ENCODE measurements around the gene TP63. TPM values are rescaled to one million over a fixed set of nuclear protein-coding genes. Genes with fewer than 3 reads are reported as not detected.

The TP63 gene
- total RNA-seq, 1 donor: 1.8 TPM

- Histone ChIP-seq H4K20me1 (ENCODE audit: insufficient read depth, low read length) (no peaks in the 10 kb centered on the region), H2AFZ (ENCODE audit: low read length) (no peak overlapping the region), H3K4me2 (ENCODE audit: insufficient read depth, low read length) (peak overlapping the region; percentile 14), H3K9me3 (ENCODE audit: low read depth, low read length) (no peaks in the 10 kb centered on the region), H3K4me1 (ENCODE audit: insufficient read depth, low read length) (peaks cover 15% of the 10 kb centered on the region), H3K36me3 (ENCODE audit: insufficient read depth, low read length) (no peaks in the 10 kb centered on the region), H3K27me3 (ENCODE audit: insufficient read depth, low read length) (no peaks in the 10 kb centered on the region), H3K27ac (ENCODE audit: low read depth, low read length) (no peak overlapping the region), H3K4me3 (ENCODE audit: insufficient read depth, low read length) (no peak overlapping the region), H3K79me2 (ENCODE audit: insufficient read depth, low read length) (no peaks in the 10 kb centered on the region)
- DNase-seq (ENCODE audit: insufficient read length, low spot score, missing footprints): no peak
- no peak for TF ChIP-seq CTCF (IDR thresholded peaks at IDR 0.05; ENCODE audit: extremely low read depth, low read depth, low read length)
Measured at GRCh38 chr3:189727898-189728297, 96.7 kb downstream of the TP63 start.

GRCh38 chr3:189728915-189729314, 97.7 kb downstream of the TP63 start:
- Histone ChIP-seq H3K9me3 (ENCODE audit: low read depth, low read length) (no peaks in the 10 kb centered on the region), H2AFZ (ENCODE audit: low read length) (no peak overlapping the region), H3K36me3 (ENCODE audit: insufficient read depth, low read length) (no peaks in the 10 kb centered on the region), H3K27ac (ENCODE audit: low read depth, low read length) (no peak overlapping the region), H3K4me3 (ENCODE audit: insufficient read depth, low read length) (no peak overlapping the region), H3K4me1 (ENCODE audit: insufficient read depth, low read length) (peaks cover 15% of the 10 kb centered on the region), H3K27me3 (ENCODE audit: insufficient read depth, low read length) (no peaks in the 10 kb centered on the region), H4K20me1 (ENCODE audit: insufficient read depth, low read length) (no peaks in the 10 kb centered on the region), H3K79me2 (ENCODE audit: insufficient read depth, low read length) (no peaks in the 10 kb centered on the region), H3K4me2 (ENCODE audit: insufficient read depth, low read length) (no peak overlapping the region)
- TF ChIP-seq CTCF (IDR thresholded peaks at IDR 0.05; ENCODE audit: extremely low read depth, low read depth, low read length): no peak
- DNase-seq (ENCODE audit: insufficient read length, low spot score, missing footprints): no peak

- H3K79me2 ChIP-seq (ENCODE audit: insufficient read depth, low read length): no peaks in the 10 kb centered on the region
- H3K27ac ChIP-seq (ENCODE audit: low read depth, low read length): no peak overlapping the region
- TF ChIP-seq CTCF (IDR thresholded peaks at IDR 0.05; ENCODE audit: extremely low read depth, low read depth, low read length): no peak
- H3K27me3 ChIP-seq (ENCODE audit: insufficient read depth, low read length): no peaks in the 10 kb centered on the region
- no peaks in the 10 kb centered on the region for H4K20me1 ChIP-seq (ENCODE audit: insufficient read depth, low read length)
- no peak overlapping the region for H3K4me2 ChIP-seq (ENCODE audit: insufficient read depth, low read length)
- H3K4me1 ChIP-seq (ENCODE audit: insufficient read depth, low read length): no peaks in the 10 kb centered on the region
- no peak overlapping the region for H2AFZ ChIP-seq (ENCODE audit: low read length)
- no peaks in the 10 kb centered on the region for H3K9me3 ChIP-seq (ENCODE audit: low read depth, low read length)
- H3K36me3 ChIP-seq (ENCODE audit: insufficient read depth, low read length): no peaks in the 10 kb centered on the region
- H3K4me3 ChIP-seq (ENCODE audit: insufficient read depth, low read length): no peak overlapping the region
- DNase-seq (ENCODE audit: insufficient read length, low spot score, missing footprints): no peak
Measured at GRCh38 chr3:189734061-189734460, 102.9 kb downstream of the TP63 start.

- DNase-seq (ENCODE audit: insufficient read length, low spot score, missing footprints): no peak
Measured at GRCh38 chr3:189735913-189736312, 104.7 kb downstream of the TP63 start.

More at GRCh38 chr3:189735913-189736312, 104.7 kb downstream of the TP63 start:
- Histone ChIP-seq H3K4me2 (ENCODE audit: insufficient read depth, low read length) (no peak overlapping the region), H3K79me2 (ENCODE audit: insufficient read depth, low read length) (no peaks in the 10 kb centered on the region), H2AFZ (ENCODE audit: low read length) (no peak overlapping the region), H3K36me3 (ENCODE audit: insufficient read depth, low read length) (no peaks in the 10 kb centered on the region), H3K27me3 (ENCODE audit: insufficient read depth, low read length) (no peaks in the 10 kb centered on the region), H3K9me3 (ENCODE audit: low read depth, low read length) (no peaks in the 10 kb centered on the region), H3K4me1 (ENCODE audit: insufficient read depth, low read length) (no peaks in the 10 kb centered on the region), H3K27ac (ENCODE audit: low read depth, low read length) (no peak overlapping the region), H3K4me3 (ENCODE audit: insufficient read depth, low read length) (no peak overlapping the region), H4K20me1 (ENCODE audit: insufficient read depth, low read length) (no peaks in the 10 kb centered on the region)
- no peak for TF ChIP-seq CTCF (IDR thresholded peaks at IDR 0.05; ENCODE audit: extremely low read depth, low read depth, low read length)

Data from osteoblast (primary cell).